GM12878 (cell line): ENCODE measurements around the gene MBOAT2.

Source experiments
- EZH2 ChIP-seq: IDR thresholded peaks from 2 replicates; pipeline ENCODE4 v1.6.1; 2012; ENCODE audit warnings: low read depth, mild to moderate bottlenecking, control low read depth, inconsistent platforms, low read length, borderline replicate concordance; ENCODE audit not compliant: control insufficient read depth
- HDAC6 ChIP-seq: fragments of 200-600 bp; sonication (generic); IDR thresholded peaks from one replicate; pipeline ENCODE4 v1.8.0; 2017; ENCODE audit warnings: antibody characterized with exemption; ENCODE audit not compliant: unreplicated experiment
- JUNB ChIP-seq: IDR thresholded peaks from 2 replicates; pipeline ENCODE4 v1.6.1; 2016; ENCODE audit warnings: antibody characterized with exemption, mild to moderate bottlenecking
- POLR2A ChIP-seq: IDR thresholded peaks from 2 replicates; pipeline ENCODE4 v1.6.1; 2011; ENCODE audit warnings: low read depth, mild to moderate bottlenecking, low read length
- POLR2AphosphoS5 ChIP-seq: IDR thresholded peaks from 2 replicates; pipeline ENCODE4 v1.6.1; 2011; ENCODE audit warnings: mild to moderate bottlenecking, low read length, inconsistent platforms
- PRDM15 ChIP-seq: fragments of 450-650 bp; formaldehyde crosslinking; IDR thresholded peaks from 2 replicates; pipeline ENCODE4 v1.4.0; 2020; ENCODE audit warnings: mild to moderate bottlenecking, moderate library complexity
- SMARCA5 ChIP-seq: fragments of 450-650 bp; IDR thresholded peaks from 2 replicates; pipeline ENCODE4 v1.6.1; 2017; ENCODE audit warnings: mild to moderate bottlenecking
- ZBTB33 ChIP-seq: fragments of 450-650 bp; IDR thresholded peaks from 2 replicates; pipeline ENCODE4 v1.6.1; 2017; ENCODE audit warnings: mild to moderate bottlenecking
- ZNF622 ChIP-seq: fragments of 450-650 bp; IDR thresholded peaks from 2 replicates; pipeline ENCODE4 v1.6.1; 2017; ENCODE audit warnings: mild to moderate bottlenecking, inconsistent platforms
- TF ChIP-seq, protein P1 (sequence below): fragments of 450-650 bp; formaldehyde crosslinking; IDR thresholded peaks from 2 replicates; pipeline ENCODE4 v1.4.0; 2022; ENCODE audit warnings: mild to moderate bottlenecking, moderate library complexity

- TF ChIP-seq PRDM15 (CRISPR knock-in tag) (no peak), ZNF622 (no peak), EZH2 (no peak), JUNB (no peak), ZBTB33 (no peak), POLR2AphosphoS5 (no peak), POLR2A (no peak), HDAC6 (no peak), SMARCA5 (no peak)
- TF ChIP-seq, protein P1, sequence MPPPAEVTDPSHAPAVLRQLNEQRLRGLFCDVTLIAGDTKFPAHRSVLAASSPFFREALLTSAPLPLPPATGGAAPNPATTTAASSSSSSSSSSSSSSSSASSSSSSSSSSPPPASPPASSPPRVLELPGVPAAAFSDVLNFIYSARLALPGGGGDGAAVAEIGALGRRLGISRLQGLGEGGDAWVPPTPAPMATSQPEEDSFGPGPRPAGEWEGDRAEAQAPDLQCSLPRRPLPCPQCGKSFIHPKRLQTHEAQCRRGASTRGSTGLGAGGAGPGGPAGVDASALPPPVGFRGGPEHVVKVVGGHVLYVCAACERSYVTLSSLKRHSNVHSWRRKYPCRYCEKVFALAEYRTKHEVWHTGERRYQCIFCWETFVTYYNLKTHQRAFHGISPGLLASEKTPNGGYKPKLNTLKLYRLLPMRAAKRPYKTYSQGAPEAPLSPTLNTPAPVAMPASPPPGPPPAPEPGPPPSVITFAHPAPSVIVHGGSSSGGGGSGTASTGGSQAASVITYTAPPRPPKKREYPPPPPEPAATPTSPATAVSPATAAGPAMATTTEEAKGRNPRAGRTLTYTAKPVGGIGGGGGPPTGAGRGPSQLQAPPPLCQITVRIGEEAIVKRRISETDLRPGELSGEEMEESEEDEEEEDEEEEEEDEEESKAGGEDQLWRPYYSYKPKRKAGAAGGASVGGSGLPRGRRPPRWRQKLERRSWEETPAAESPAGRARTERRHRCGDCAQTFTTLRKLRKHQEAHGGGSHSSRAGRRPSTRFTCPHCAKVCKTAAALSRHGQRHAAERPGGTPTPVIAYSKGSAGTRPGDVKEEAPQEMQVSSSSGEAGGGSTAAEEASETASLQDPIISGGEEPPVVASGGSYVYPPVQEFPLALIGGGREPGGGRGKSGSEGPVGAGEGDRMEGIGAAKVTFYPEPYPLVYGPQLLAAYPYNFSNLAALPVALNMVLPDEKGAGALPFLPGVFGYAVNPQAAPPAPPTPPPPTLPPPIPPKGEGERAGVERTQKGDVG = no peak
These were observed 186.3 kb downstream of the MBOAT2 start for GRCh38 chr2:8817221-8817620.
